Measurements from ENCODE around the gene COG3. TPM values are rescaled to one million over a fixed set of nuclear protein-coding genes. Genes with fewer than 3 reads are reported as not detected.

The COG3 gene
- total and polyA plus RNA-seq, 2 of the 13 experiments (the other 11 are each of a cell fraction or from before 2014, with no cell fraction given) = 37.8 to 47.5 TPM

- TF ChIP-seq, protein P1, sequence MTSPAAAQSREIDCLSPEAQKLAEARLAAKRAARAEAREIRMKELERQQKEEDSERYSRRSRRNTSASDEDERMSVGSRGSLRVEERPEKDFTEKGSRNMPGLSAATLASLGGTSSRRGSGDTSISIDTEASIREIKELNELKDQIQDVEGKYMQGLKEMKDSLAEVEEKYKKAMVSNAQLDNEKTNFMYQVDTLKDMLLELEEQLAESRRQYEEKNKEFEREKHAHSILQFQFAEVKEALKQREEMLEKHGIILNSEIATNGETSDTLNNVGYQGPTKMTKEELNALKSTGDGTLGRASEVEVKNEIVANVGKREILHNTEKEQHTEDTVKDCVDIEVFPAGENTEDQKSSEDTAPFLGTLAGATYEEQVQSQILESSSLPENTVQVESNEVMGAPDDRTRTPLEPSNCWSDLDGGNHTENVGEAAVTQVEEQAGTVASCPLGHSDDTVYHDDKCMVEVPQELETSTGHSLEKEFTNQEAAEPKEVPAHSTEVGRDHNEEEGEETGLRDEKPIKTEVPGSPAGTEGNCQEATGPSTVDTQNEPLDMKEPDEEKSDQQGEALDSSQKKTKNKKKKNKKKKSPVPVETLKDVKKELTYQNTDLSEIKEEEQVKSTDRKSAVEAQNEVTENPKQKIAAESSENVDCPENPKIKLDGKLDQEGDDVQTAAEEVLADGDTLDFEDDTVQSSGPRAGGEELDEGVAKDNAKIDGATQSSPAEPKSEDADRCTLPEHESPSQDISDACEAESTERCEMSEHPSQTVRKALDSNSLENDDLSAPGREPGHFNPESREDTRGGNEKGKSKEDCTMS (CRISPR knock-in tag; conservative IDR thresholded peaks at IDR 0.05) = no peak
- no peak for TF ChIP-seq ESRRA (CRISPR knock-in tag; IDR thresholded peaks at IDR 0.05; ENCODE audit: low read depth)
- TF ChIP-seq KLF16 (CRISPR knock-in tag; IDR thresholded peaks at IDR 0.05) = peak in 1 of 2 experiments; percentile 76; a peak in 1 of 4 replicates
- TF ChIP-seq PTBP1 (IDR thresholded peaks at IDR 0.05; ENCODE audit: low read depth, low read length, poor library complexity, severe bottlenecking) = no peak
- TF ChIP-seq SRY (CRISPR knock-in tag; IDR thresholded peaks at IDR 0.05) = 0 out of 2 replicates have a peak, but pooled peaks have one; percentile 44
- no peak for TF ChIP-seq IKZF4 (CRISPR knock-in tag; IDR thresholded peaks at IDR 0.05; ENCODE audit: borderline replicate concordance, low read depth, not compliant biosample characterization)
- TF ChIP-seq HBP1 (CRISPR knock-in tag; IDR thresholded peaks at IDR 0.05; ENCODE audit: low read depth) = no peak
- no peak for TF ChIP-seq NCOA2 (CRISPR knock-in tag; IDR thresholded peaks at IDR 0.05)
- no peak for TF ChIP-seq TEAD2 (CRISPR knock-in tag; IDR thresholded peaks at IDR 0.05)
- TF ChIP-seq ZFP37 (CRISPR knock-in tag; IDR thresholded peaks at IDR 0.05; ENCODE audit: borderline replicate concordance) = no peak
- peak; percentile 90; the same call in 1 of the 2 replicates for TF ChIP-seq RNF219 (CRISPR knock-in tag; IDR thresholded peaks at IDR 0.05)
- TF ChIP-seq ZBTB38 (CRISPR knock-in tag; IDR thresholded peaks at IDR 0.05) = peak; percentile 57; the same call in 1 of the 2 replicates
- peak; percentile 75; the same call in 1 of the 2 replicates for TF ChIP-seq ZNF235 (CRISPR knock-in tag; IDR thresholded peaks at IDR 0.05; ENCODE audit: borderline replicate concordance)
- no peak for TF ChIP-seq JDP2 (CRISPR knock-in tag; IDR thresholded peaks at IDR 0.05; ENCODE audit: borderline replicate concordance)
- TF ChIP-seq, protein P2, sequence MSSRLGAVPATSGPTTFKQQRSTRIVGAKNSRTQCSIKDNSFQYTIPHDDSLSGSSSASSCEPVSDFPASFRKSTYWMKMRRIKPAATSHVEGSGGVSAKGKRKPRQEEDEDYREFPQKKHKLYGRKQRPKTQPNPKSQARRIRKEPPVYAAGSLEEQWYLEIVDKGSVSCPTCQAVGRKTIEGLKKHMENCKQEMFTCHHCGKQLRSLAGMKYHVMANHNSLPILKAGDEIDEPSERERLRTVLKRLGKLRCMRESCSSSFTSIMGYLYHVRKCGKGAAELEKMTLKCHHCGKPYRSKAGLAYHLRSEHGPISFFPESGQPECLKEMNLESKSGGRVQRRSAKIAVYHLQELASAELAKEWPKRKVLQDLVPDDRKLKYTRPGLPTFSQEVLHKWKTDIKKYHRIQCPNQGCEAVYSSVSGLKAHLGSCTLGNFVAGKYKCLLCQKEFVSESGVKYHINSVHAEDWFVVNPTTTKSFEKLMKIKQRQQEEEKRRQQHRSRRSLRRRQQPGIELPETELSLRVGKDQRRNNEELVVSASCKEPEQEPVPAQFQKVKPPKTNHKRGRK (CRISPR knock-in tag; IDR thresholded peaks at IDR 0.05) = no peak
- peak; percentile 41; the same call in 1 of the 2 replicates for TF ChIP-seq FOXC1 (CRISPR knock-in tag; IDR thresholded peaks at IDR 0.05; ENCODE audit: borderline replicate concordance)
- TF ChIP-seq NFATC3 (CRISPR knock-in tag; IDR thresholded peaks at IDR 0.05) = no peak
- peak; percentile 67 for TF ChIP-seq ERF (CRISPR knock-in tag; IDR thresholded peaks at IDR 0.05)
- no peak for TF ChIP-seq JUN (CRISPR knock-in tag; IDR thresholded peaks at IDR 0.05)
- 0 out of 2 replicates have a peak, but pooled peaks have one; percentile 43 for TF ChIP-seq GTF3A (CRISPR knock-in tag; conservative IDR thresholded peaks at IDR 0.05)
- TF ChIP-seq KLF6 (CRISPR knock-in tag; IDR thresholded peaks at IDR 0.05) = peak; percentile 64
- 0 out of 2 replicates have a peak, but pooled peaks have one; percentile 28 for TF ChIP-seq ZBTB42 (CRISPR knock-in tag; IDR thresholded peaks at IDR 0.05)
These were observed at the start of gene COG3 (continued) for GRCh38 chr13:45464687-45465453.
